Epithelial cell of prostate (primary cell): ENCODE results near the gene CC2D2A.
"Not testable (repeated sequence)": the region's sequence is repeated elsewhere in the genome, so short reads cannot be mapped to it uniquely, and the experiment has no call there.

Experiments
- DNase-seq: peaks from one replicate; pipeline ENCODE4 v3.0.0-alpha.2; 2011; ENCODE audit warnings: low read depth, low spot score
- H3K27ac ChIP-seq: fragments of 450-650 bp; 2 replicates; pipeline ENCODE4 v1.5.1; 2017; ENCODE audit warnings: mild to moderate bottlenecking

Gene CC2D2A

GRCh38 chr4:15605537-15605936, 135.9 kb downstream of the CC2D2A start:
- DNase-seq = no peak

GRCh38 chr4:15610855-15611254, 141.2 kb downstream of the CC2D2A start:
- DNase-seq = no peak
- H3K27ac ChIP-seq = no peak overlapping the region

More at GRCh38 chr4:15605537-15605936, 135.9 kb downstream of the CC2D2A start:
- no peak overlapping the region for H3K27ac ChIP-seq

- no peak for DNase-seq
- H3K27ac ChIP-seq = no peak overlapping the region
These were observed 142.5 kb downstream of the CC2D2A start for GRCh38 chr4:15612136-15612535.

GRCh38 chr4:15614891-15615290, 145.2 kb downstream of the CC2D2A start:
- H3K27ac ChIP-seq, DNase-seq: not testable (repeated sequence)

- not testable (repeated sequence) for DNase-seq
These were observed 147.7 kb downstream of the CC2D2A start for GRCh38 chr4:15617407-15617806.

GRCh38 chr4:15636818-15637217, 167.1 kb downstream of the CC2D2A start:
- peak; percentile 50 for DNase-seq

More at GRCh38 chr4:15617407-15617806, 147.7 kb downstream of the CC2D2A start:
- not testable (repeated sequence) for H3K27ac ChIP-seq

GRCh38 chr4:15638418-15638817, 168.7 kb downstream of the CC2D2A start:
- H3K27ac ChIP-seq = no peak overlapping the region
- DNase-seq = no peak

More at GRCh38 chr4:15636818-15637217, 167.1 kb downstream of the CC2D2A start:
- peak overlapping the region; percentile 35 for H3K27ac ChIP-seq

GRCh38 chr4:15648600-15648999, 178.9 kb downstream of the CC2D2A start:
- DNase-seq = no peak
- H3K27ac ChIP-seq = no peak overlapping the region

GRCh38 chr4:15649914-15650545, 180.3 kb downstream of the CC2D2A start:
- DNase-seq = no peak
- H3K27ac ChIP-seq = peak overlapping the region; percentile 91
